ENCODE measurements around the gene EDEM2.
"Not testable (repeated sequence)": the region's sequence is repeated elsewhere in the genome, so short reads cannot be mapped to it uniquely, and the experiment has no call there.

Gene EDEM2

GRCh38 chr20:35166242-35166830 lies 19.2 kb upstream of the EDEM2 start:
- Histone ChIP-seq H2BK12ac (ENCODE audit: low read length) (no peak overlapping the region), H2AK5ac (ENCODE audit: low read depth, low read length) (peak overlapping the region; percentile 76), H2BK15ac (ENCODE audit: low read length) (no peak overlapping the region), H3K4me1 (ENCODE audit: control insufficient read depth in 2 of 2, insufficient read depth in 1 of 2, low read depth in 1 of 2, low read length in 2 of 2) (peaks cover 0 to 2% of the 10 kb centered on the region in 2 donors), H3K9ac (ENCODE audit: low read depth, low read length, poor library complexity) (peak overlapping the region; percentile 47), H4K91ac (ENCODE audit: low read depth, low read length, poor library complexity) (no peak overlapping the region), H3K27ac (replicated peaks; ENCODE audit: low read length) (no peak overlapping the region), H3K4me3 (ENCODE audit: low read length in 2 of 2) (no peak overlapping the region), H3K27me3 (ENCODE audit: control insufficient read depth in 3 of 3, insufficient read depth in 3 of 3, low read depth in 1 of 3, low read length in 3 of 3) (peaks cover 0 to 8% (median 0%) of the 10 kb centered on the region in 3 experiments), H2BK120ac (ENCODE audit: low read depth, low read length) (no peak overlapping the region), H2BK5ac (ENCODE audit: low read length) (no peak overlapping the region), H3K4me2 (ENCODE audit: insufficient read depth, low read length, poor library complexity, severe bottlenecking) (no peak overlapping the region), H3K18ac (ENCODE audit: low read length) (peak overlapping the region; percentile 84), H2AFZ (ENCODE audit: low read length) (peak overlapping the region; percentile 12), H3K4ac (ENCODE audit: low read length) (no peak overlapping the region), H3K36me3 (replicated peaks in 1 of 2; ENCODE audit: control insufficient read depth in 2 of 2, insufficient read depth in 2 of 2, low read length in 2 of 2) (no peaks in the 10 kb centered on the region), H4K8ac (ENCODE audit: low read depth, low read length) (no peak overlapping the region), H3K79me1 (ENCODE audit: low read depth, low read length) (no peaks in the 10 kb centered on the region), H3K14ac (ENCODE audit: low read length) (no peak overlapping the region), H3K9me3 (replicated peaks in 1 of 2; ENCODE audit: control insufficient read depth in 2 of 2, insufficient read depth in 1 of 2, low read depth in 1 of 2, low read length in 2 of 2) (no peaks in the 10 kb centered on the region), H3K23ac (ENCODE audit: low read depth, low read length, poor library complexity) (no peak overlapping the region)
- no CpG with 5 or more reads among the region's 5 CpGs for WGBS, 2 donors (ENCODE audit: extremely low coverage in 2 of 2, insufficient read length in 2 of 2, insufficient replicate concordance in 1 of 2)
- no peak for DNase-seq (ENCODE audit: low spot score)

- Histone ChIP-seq H2BK5ac (ENCODE audit: low read length) (no peak overlapping the region), H3K36me3 (replicated peaks in 1 of 2; ENCODE audit: control insufficient read depth in 2 of 2, insufficient read depth in 2 of 2, low read length in 2 of 2) (no peaks in the 10 kb centered on the region), H3K9ac (ENCODE audit: low read depth, low read length, poor library complexity) (no peak overlapping the region), H3K18ac (ENCODE audit: low read length) (no peak overlapping the region), H3K79me1 (ENCODE audit: low read depth, low read length) (no peaks in the 10 kb centered on the region), H3K4me2 (ENCODE audit: insufficient read depth, low read length, poor library complexity, severe bottlenecking) (no peak overlapping the region), H3K14ac (ENCODE audit: low read length) (no peak overlapping the region), H2BK120ac (ENCODE audit: low read depth, low read length) (no peak overlapping the region), H2BK12ac (ENCODE audit: low read length) (no peak overlapping the region), H3K4me3 (ENCODE audit: low read length in 2 of 2) (no peak overlapping the region), H4K91ac (ENCODE audit: low read depth, low read length, poor library complexity) (no peak overlapping the region), H2BK15ac (ENCODE audit: low read length) (no peak overlapping the region), H3K23ac (ENCODE audit: low read depth, low read length, poor library complexity) (no peak overlapping the region), H3K9me3 (replicated peaks in 1 of 2; ENCODE audit: control insufficient read depth in 2 of 2, insufficient read depth in 1 of 2, low read depth in 1 of 2, low read length in 2 of 2) (no peaks in the 10 kb centered on the region), H3K4ac (ENCODE audit: low read length) (no peak overlapping the region), H4K8ac (ENCODE audit: low read depth, low read length) (no peak overlapping the region), H2AFZ (ENCODE audit: low read length) (no peak overlapping the region), H3K4me1 (ENCODE audit: control insufficient read depth in 2 of 2, insufficient read depth in 1 of 2, low read depth in 1 of 2, low read length in 2 of 2) (peaks cover 0 to 2% of the 10 kb centered on the region in 2 donors), H3K27ac (replicated peaks; ENCODE audit: low read length) (no peak overlapping the region), H2AK5ac (ENCODE audit: low read depth, low read length) (no peak overlapping the region), H3K27me3 (ENCODE audit: control insufficient read depth in 3 of 3, insufficient read depth in 3 of 3, low read depth in 1 of 3, low read length in 3 of 3) (peaks cover 0 to 2% (median 0%) of the 10 kb centered on the region in 3 experiments)
- no CpG with 5 or more reads among the region's 4 CpGs for WGBS, 2 donors (ENCODE audit: extremely low coverage in 2 of 2, insufficient read length in 2 of 2, insufficient replicate concordance in 1 of 2)
- DNase-seq (ENCODE audit: low spot score) = no peak
Measured at GRCh38 chr20:35165221-35166185, 18.4 kb upstream of the EDEM2 start.

- not testable (repeated sequence) for H3K14ac ChIP-seq (ENCODE audit: low read length); H3K23ac ChIP-seq (ENCODE audit: low read depth, low read length, poor library complexity); H3K9me3 ChIP-seq (replicated peaks in 1 of 2; ENCODE audit: control insufficient read depth in 2 of 2, insufficient read depth in 1 of 2, low read depth in 1 of 2, low read length in 2 of 2); H3K4me3 ChIP-seq (ENCODE audit: low read length in 2 of 2); H4K91ac ChIP-seq (ENCODE audit: low read depth, low read length, poor library complexity); DNase-seq (ENCODE audit: low spot score); H2AK5ac ChIP-seq (ENCODE audit: low read depth, low read length); H3K9ac ChIP-seq (ENCODE audit: low read depth, low read length, poor library complexity); H3K18ac ChIP-seq (ENCODE audit: low read length); H2BK120ac ChIP-seq (ENCODE audit: low read depth, low read length); H3K27me3 ChIP-seq (ENCODE audit: control insufficient read depth in 3 of 3, insufficient read depth in 3 of 3, low read depth in 1 of 3, low read length in 3 of 3); H2AFZ ChIP-seq (ENCODE audit: low read length); H3K27ac ChIP-seq (replicated peaks; ENCODE audit: low read length); H2BK5ac ChIP-seq (ENCODE audit: low read length); H2BK12ac ChIP-seq (ENCODE audit: low read length); H3K4ac ChIP-seq (ENCODE audit: low read length); H3K4me1 ChIP-seq (ENCODE audit: control insufficient read depth in 2 of 2, insufficient read depth in 1 of 2, low read depth in 1 of 2, low read length in 2 of 2); H4K8ac ChIP-seq (ENCODE audit: low read depth, low read length); H3K79me1 ChIP-seq (ENCODE audit: low read depth, low read length); H3K36me3 ChIP-seq (replicated peaks in 1 of 2; ENCODE audit: control insufficient read depth in 2 of 2, insufficient read depth in 2 of 2, low read length in 2 of 2); H2BK15ac ChIP-seq (ENCODE audit: low read length); H3K4me2 ChIP-seq (ENCODE audit: insufficient read depth, low read length, poor library complexity, severe bottlenecking)
Measured at GRCh38 chr20:35164531-35164930, 17.4 kb upstream of the EDEM2 start.

GRCh38 chr20:35160341-35160740 lies 13.2 kb upstream of the EDEM2 start:
- H3K4me2 ChIP-seq (ENCODE audit: insufficient read depth, low read length, poor library complexity, severe bottlenecking); H2AK5ac ChIP-seq (ENCODE audit: low read depth, low read length); H3K4me1 ChIP-seq (ENCODE audit: control insufficient read depth in 2 of 2, insufficient read depth in 1 of 2, low read depth in 1 of 2, low read length in 2 of 2); H3K9me3 ChIP-seq (replicated peaks in 1 of 2; ENCODE audit: control insufficient read depth in 2 of 2, insufficient read depth in 1 of 2, low read depth in 1 of 2, low read length in 2 of 2); H3K79me1 ChIP-seq (ENCODE audit: low read depth, low read length); H2BK15ac ChIP-seq (ENCODE audit: low read length); H3K14ac ChIP-seq (ENCODE audit: low read length); H2BK12ac ChIP-seq (ENCODE audit: low read length); H4K91ac ChIP-seq (ENCODE audit: low read depth, low read length, poor library complexity); DNase-seq (ENCODE audit: low spot score); H3K23ac ChIP-seq (ENCODE audit: low read depth, low read length, poor library complexity); H2BK120ac ChIP-seq (ENCODE audit: low read depth, low read length); H2AFZ ChIP-seq (ENCODE audit: low read length); H3K18ac ChIP-seq (ENCODE audit: low read length); H3K4ac ChIP-seq (ENCODE audit: low read length); H3K27ac ChIP-seq (replicated peaks; ENCODE audit: low read length); H4K8ac ChIP-seq (ENCODE audit: low read depth, low read length); H3K27me3 ChIP-seq (ENCODE audit: control insufficient read depth in 3 of 3, insufficient read depth in 3 of 3, low read depth in 1 of 3, low read length in 3 of 3); H3K9ac ChIP-seq (ENCODE audit: low read depth, low read length, poor library complexity); H2BK5ac ChIP-seq (ENCODE audit: low read length); H3K36me3 ChIP-seq (replicated peaks in 1 of 2; ENCODE audit: control insufficient read depth in 2 of 2, insufficient read depth in 2 of 2, low read length in 2 of 2); H3K4me3 ChIP-seq (ENCODE audit: low read length in 2 of 2): not testable (repeated sequence)
- no CpG with 5 or more reads among the region's 5 CpGs for WGBS, 2 donors (ENCODE audit: extremely low coverage in 2 of 2, insufficient read length in 2 of 2, insufficient replicate concordance in 1 of 2)

Measured in neuronal stem cell (in vitro differentiated cells).